Measurements from ENCODE around the gene HNRNPC. TPM values are rescaled to one million over a fixed set of nuclear protein-coding genes. Genes with fewer than 3 reads are reported as not detected.

The HNRNPC gene
- total RNA-seq, 1 experiment from 2014 or later: 843 TPM

DNA sequence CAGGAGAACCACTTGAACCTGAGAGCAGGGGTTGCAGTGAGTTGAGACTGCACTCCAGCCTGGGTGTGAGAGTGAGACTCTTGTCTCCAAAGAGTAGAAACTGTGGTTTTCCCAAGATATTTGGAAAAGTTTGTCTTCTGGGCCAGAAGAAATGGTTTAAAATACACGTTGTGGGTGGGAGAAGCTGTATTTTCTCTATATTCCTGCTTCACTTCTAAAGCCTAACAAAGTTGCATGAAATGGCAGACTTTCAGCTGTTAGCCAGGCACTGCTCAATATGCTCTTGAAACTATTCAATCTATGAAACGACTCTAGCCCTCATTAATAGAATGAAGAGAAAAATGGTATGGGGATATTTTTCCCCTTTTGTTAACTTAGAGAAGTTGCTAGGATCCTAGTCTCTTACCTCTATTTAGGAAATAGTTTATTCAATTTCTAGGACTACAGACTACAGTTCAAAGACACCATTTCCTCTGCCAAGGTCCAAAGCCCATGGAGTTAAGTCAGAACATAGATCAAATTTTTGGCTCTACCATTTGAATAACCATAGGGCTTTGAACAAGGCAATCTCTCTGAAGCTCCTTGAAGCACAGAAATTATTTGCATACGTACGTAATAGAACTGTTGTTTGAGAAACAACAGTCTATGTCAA, 64.1 kb downstream of the HNRNPC start:
- Histone ChIP-seq H3K79me2 (ENCODE audit: insufficient read depth, low read length) (peaks cover 39% of the 10 kb centered on the region), H2AFZ (ENCODE audit: low read depth, low read length, poor library complexity, severe bottlenecking) (no peak overlapping the region), H3K9me2 (ENCODE audit: insufficient read depth) (no peaks in the 10 kb centered on the region), H4K20me1 (ENCODE audit: insufficient read depth) (peaks cover 69% of the 10 kb centered on the region), H3K27me3 (ENCODE audit: insufficient read depth, low read length) (no peaks in the 10 kb centered on the region), H3K4me1 (ENCODE audit: control insufficient read depth in 1 of 2, insufficient read depth in 2 of 2, low read length in 2 of 2) (no peaks in the 10 kb centered on the region), H3K27ac (ENCODE audit: low read depth, low read length) (no peak overlapping the region), H3K4me2 (ENCODE audit: low read length) (no peak overlapping the region), H3K4me3 (replicated peaks in 1 of 2; ENCODE audit: low read depth in 1 of 2, low read length in 2 of 2) (no peak overlapping the region), H3K36me3 (ENCODE audit: control insufficient read depth in 1 of 2, insufficient read depth in 2 of 2, low read length in 2 of 2) (peaks cover 45 to 60% of the 10 kb centered on the region in 2 experiments), H3K9ac (ENCODE audit: low read length) (no peak overlapping the region), H3K9me3 (ENCODE audit: control insufficient read depth in 1 of 2, insufficient read depth in 1 of 2, low read depth in 1 of 2, low read length in 2 of 2) (no peaks in the 10 kb centered on the region)
- DNase-seq (ENCODE audit: low read depth, low spot score) (no peak), ATAC-seq (no peak)
- CTCF ChIA-PET: no interaction called here
- BruUV-seq (replicated peaks): no TSS peak
- TF ChIP-seq, protein P1, sequence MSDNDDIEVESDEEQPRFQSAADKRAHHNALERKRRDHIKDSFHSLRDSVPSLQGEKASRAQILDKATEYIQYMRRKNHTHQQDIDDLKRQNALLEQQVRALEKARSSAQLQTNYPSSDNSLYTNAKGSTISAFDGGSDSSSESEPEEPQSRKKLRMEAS (IDR thresholded peaks at IDR 0.05): no peak
- TF ChIP-seq EGR1 (IDR thresholded peaks at IDR 0.05; ENCODE audit: low read depth) (no peak), POLR2A (IDR thresholded peaks at IDR 0.05; ENCODE audit: borderline replicate concordance, extremely low read depth, insufficient read depth, insufficient read length) (no peak), FOSL1 (IDR thresholded peaks at IDR 0.05; ENCODE audit: low read depth) (no peak), ZFX (IDR thresholded peaks at IDR 0.05) (no peak)
- RAD21 ChIA-PET (ENCODE audit: low non-redundant PET in 1 of 2, low total read pairs in 2 of 2, uncharacterized antibody in 2 of 2, unreplicated experiment in 2 of 2): no interaction called here
- intact Hi-C loops (cut with micrococcal nuclease): no loop called here
- POLR2A ChIA-PET: no interaction called here

- no peak overlapping the region for H3K4me3 ChIP-seq (replicated peaks in 1 of 2; ENCODE audit: low read depth in 1 of 2, low read length in 2 of 2)
- ChIA-PET CTCF (interaction anchor here (1.7 kb wide), 1 partner anchor 189 kb away, joined by 3 read pairs; no protein-coding TSS in a partner anchor), POLR2A (no interaction called here), RAD21 (ENCODE audit: low non-redundant PET in 1 of 2, low total read pairs in 2 of 2, uncharacterized antibody in 2 of 2, unreplicated experiment in 2 of 2) (no interaction called here)
- no peaks in the 10 kb centered on the region for H3K27me3 ChIP-seq (ENCODE audit: insufficient read depth, low read length)
- no peaks in the 10 kb centered on the region for H3K9me3 ChIP-seq (ENCODE audit: control insufficient read depth in 1 of 2, insufficient read depth in 1 of 2, low read depth in 1 of 2, low read length in 2 of 2)
- TF ChIP-seq SIN3A (IDR thresholded peaks at IDR 0.05; ENCODE audit: low read depth): no peak
- no peak for TF ChIP-seq YY1 (IDR thresholded peaks at IDR 0.05; ENCODE audit: extremely low read depth, insufficient replicate concordance, low read depth, low read length)
- peak; percentile 31; the same call in 1 of the 2 replicates for TF ChIP-seq POLR2AphosphoS5 (IDR thresholded peaks at IDR 0.05; ENCODE audit: low read depth, low read length)
- 0 out of 2 replicates have a peak, but pooled peaks have one; percentile 14 for TF ChIP-seq JUND (IDR thresholded peaks at IDR 0.05)
- H4K20me1 ChIP-seq (ENCODE audit: insufficient read depth): peaks cover 62% of the 10 kb centered on the region
- no peak for ATAC-seq
- DNase-seq (ENCODE audit: low read depth, low spot score): no peak
- H3K9me2 ChIP-seq (ENCODE audit: insufficient read depth): no peaks in the 10 kb centered on the region
- no peak overlapping the region for H2AFZ ChIP-seq (ENCODE audit: low read depth, low read length, poor library complexity, severe bottlenecking)
- H3K9ac ChIP-seq (ENCODE audit: low read length): no peak overlapping the region
- no peak overlapping the region for H3K27ac ChIP-seq (ENCODE audit: low read depth, low read length)
- H3K36me3 ChIP-seq (ENCODE audit: control insufficient read depth in 1 of 2, insufficient read depth in 2 of 2, low read length in 2 of 2): peaks cover 37 to 53% of the 10 kb centered on the region in 2 experiments
- no TSS peak for BruUV-seq (replicated peaks)
- no peak overlapping the region for H3K4me2 ChIP-seq (ENCODE audit: low read length)
- H3K79me2 ChIP-seq (ENCODE audit: insufficient read depth, low read length): peaks cover 31% of the 10 kb centered on the region
- intact Hi-C loops (cut with micrococcal nuclease): no loop called here
- H3K4me1 ChIP-seq (ENCODE audit: control insufficient read depth in 1 of 2, insufficient read depth in 2 of 2, low read length in 2 of 2): no peaks in the 10 kb centered on the region
These were observed 64.8 kb downstream of the HNRNPC start for GRCh38 chr14:21204167-21205025.

Data from HCT116 (cell line).